GM23248 (cell line): ENCODE results near the gene HDAC2.
"Not testable (repeated sequence)": the region's sequence is repeated elsewhere in the genome, so short reads cannot be mapped to it uniquely, and the experiment has no call there.

Experiments used
- EZH2 ChIP-seq: fragments of 200-600 bp; sonication (generic); IDR thresholded peaks from 2 replicates; pipeline ENCODE4 v1.6.1; 2018; ENCODE audit warnings: antibody characterized with exemption, mild to moderate bottlenecking; ENCODE audit not compliant: insufficient read depth, poor library complexity, severe bottlenecking
- EZH2phosphoT487 ChIP-seq: fragments of 200-600 bp; sonication (generic); IDR thresholded peaks from 2 replicates; pipeline ENCODE4 v1.6.1; 2018; ENCODE audit warnings: antibody characterized with exemption, moderate library complexity, mild to moderate bottlenecking, low read depth; ENCODE audit not compliant: insufficient read depth

- TF ChIP-seq EZH2, EZH2phosphoT487: not testable (repeated sequence)
Measured at GRCh38 chr6:114014106-114014505, 43.2 kb upstream of the HDAC2 start.
